ENCODE results near the gene LMO3. TPM values are rescaled to one million over a fixed set of nuclear protein-coding genes. Genes with fewer than 3 reads are reported as not detected.

Gene LMO3
- total and polyA plus RNA-seq, 2 of the 8 experiments (the other 6 are each of a cell fraction or from before 2014, with no cell fraction given): 4.7 to 16.7 TPM

DNA sequence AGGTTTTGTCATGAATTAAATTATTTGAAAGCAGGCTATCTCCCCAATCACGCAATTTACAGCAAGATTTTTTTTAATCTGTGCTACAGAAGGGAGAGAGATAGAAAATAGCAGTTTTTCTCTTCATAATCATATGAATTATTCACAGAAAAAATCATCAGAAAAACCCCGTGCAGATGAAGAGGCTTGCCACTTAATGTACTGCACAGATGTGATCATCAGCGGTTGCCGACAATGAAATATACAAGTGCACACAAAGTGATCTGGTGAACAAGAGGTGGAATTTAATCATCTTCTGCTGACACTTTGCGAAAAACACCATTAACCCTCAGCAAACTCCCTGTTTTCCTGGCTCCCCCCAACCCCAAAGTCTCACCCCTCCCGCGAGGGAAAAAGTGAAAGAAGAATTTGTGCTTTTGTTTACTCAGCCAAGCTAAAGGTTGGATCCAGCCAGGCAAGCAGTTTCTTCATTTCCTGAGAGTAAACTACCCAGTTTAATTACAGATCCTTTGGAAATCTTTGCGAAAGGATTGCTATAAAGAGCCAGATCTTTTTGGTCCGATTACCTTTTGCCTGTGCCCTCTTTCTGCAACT is 3.1 kb upstream of the LMO3 start:
- H2BK5ac ChIP-seq (ENCODE audit: low read depth, low read length): no peak overlapping the region
- H2BK120ac ChIP-seq (replicated peaks; ENCODE audit: low read depth, low read length): no peak overlapping the region
- WGBS, 2 experiments (ENCODE audit: extremely low coverage in 1 of 2, insufficient coverage in 1 of 2, insufficient read length in 1 of 2, insufficient replicate concordance in 2 of 2, low coverage in 1 of 2, low lambda C conversion rate in 2 of 2, missing lambda C conversion rate in 1 of 2): 28% methylated on average over 9 of the region's 9 CpGs; no CpG with 5 or more reads in 1 of the 2 experiments
- no peak overlapping the region for H3K18ac ChIP-seq (ENCODE audit: extremely low read depth, low read length)
- H3K4me1 ChIP-seq (replicated peaks in 1 of 4; ENCODE audit: control insufficient read depth in 3 of 4, insufficient read depth in 4 of 4, low read length in 3 of 4): peaks cover 12 to 30% (median 19%) of the 10 kb centered on the region in 4 experiments
- no peaks in the 10 kb centered on the region for H3K36me3 ChIP-seq (ENCODE audit: control insufficient read depth in 2 of 4, insufficient read depth in 4 of 4, low read length in 3 of 4)
- no peaks in the 10 kb centered on the region for H3K79me1 ChIP-seq (ENCODE audit: low read depth, low read length)
- peak overlapping the region in 1 of 4 experiments; percentile 49; a peak in 3 of 8 replicates for H3K4me3 ChIP-seq (ENCODE audit: extremely low read depth in 1 of 4, insufficient read depth in 2 of 4, low read depth in 3 of 4, low read length in 4 of 4)
- H3K27ac ChIP-seq (ENCODE audit: low read depth, low read length): no peak overlapping the region
- no peaks in the 10 kb centered on the region for H3K9me3 ChIP-seq (ENCODE audit: insufficient read depth in 2 of 2, low read depth in 1 of 2, low read length in 1 of 2)
- H3K4ac ChIP-seq (replicated peaks; ENCODE audit: insufficient read length, low read depth, low read length): no peak overlapping the region
- no peak overlapping the region for H2BK12ac ChIP-seq (ENCODE audit: low read depth, low read length)
- H2AK5ac ChIP-seq (ENCODE audit: low read depth, low read length): no peak overlapping the region
- ChIA-PET POLR2A (ENCODE audit: partially characterized antibody) (no interaction called here), CTCF (ENCODE audit: partially characterized antibody) (interaction anchor here (0.7 to 2.0 kb wide), 2 partner anchors 223 to 233 kb away, joined by 3 to 4 read pairs; no protein-coding TSS in a partner anchor)
- no peaks in the 10 kb centered on the region for H3K79me2 ChIP-seq (ENCODE audit: control insufficient read depth in 1 of 2, insufficient read depth in 2 of 2, low read length in 2 of 2)
- peak overlapping the region; percentile 61 to 79 for H3K4me2 ChIP-seq (ENCODE audit: insufficient read depth in 1 of 2, low read depth in 2 of 2, low read length in 2 of 2)
- no peak overlapping the region for H4K91ac ChIP-seq (replicated peaks; ENCODE audit: insufficient read length, low read length)
- peaks cover 0 to 40% (median 17%) of the 10 kb centered on the region in 4 experiments; a peak in 5 of 7 replicates for H3K27me3 ChIP-seq (replicated peaks in 1 of 4; ENCODE audit: control insufficient read depth in 3 of 4, extremely low read depth in 1 of 4, insufficient read depth in 3 of 4, low read length in 3 of 4)
- no peak overlapping the region for H3K23ac ChIP-seq (ENCODE audit: insufficient read length)
- H3K56ac ChIP-seq (replicated peaks; ENCODE audit: insufficient read length, low read depth, low read length): no peak overlapping the region
- no peak overlapping the region for H4K5ac ChIP-seq (ENCODE audit: insufficient read length, low read depth, low read length)
- peaks cover 18% of the 10 kb centered on the region for H3K23me2 ChIP-seq (ENCODE audit: low read depth, low read length)
- TF ChIP-seq TBP (IDR thresholded peaks at IDR 0.05; ENCODE audit: low read depth, low read length) (no peak), HDAC2 (IDR thresholded peaks at IDR 0.05; ENCODE audit: borderline replicate concordance in 1 of 2, low read depth in 2 of 2, low read length in 2 of 2) (no peak), SP4 (IDR thresholded peaks at IDR 0.05; ENCODE audit: low read length) (no peak), RNF2 (IDR thresholded peaks at IDR 0.05; ENCODE audit: borderline replicate concordance, low read depth, low read length, missing control alignments, poor library complexity, severe bottlenecking) (no peak), CTBP2 (IDR thresholded peaks at IDR 0.05; ENCODE audit: borderline replicate concordance, insufficient read depth, insufficient read length, low read length) (no peak), SP1 (IDR thresholded peaks at IDR 0.05; ENCODE audit: low read depth, low read length) (no peak), RBBP5 (IDR thresholded peaks at IDR 0.05; ENCODE audit: borderline replicate concordance, low read depth, low read length) (no peak), KDM1A (IDR thresholded peaks at IDR 0.05; ENCODE audit: borderline replicate concordance, low read length) (no peak), CHD2 (IDR thresholded peaks at IDR 0.05; ENCODE audit: low read length) (no peak)
- TF ChIP-seq, protein P1, sequence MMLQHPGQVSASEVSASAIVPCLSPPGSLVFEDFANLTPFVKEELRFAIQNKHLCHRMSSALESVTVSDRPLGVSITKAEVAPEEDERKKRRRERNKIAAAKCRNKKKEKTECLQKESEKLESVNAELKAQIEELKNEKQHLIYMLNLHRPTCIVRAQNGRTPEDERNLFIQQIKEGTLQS (IDR thresholded peaks at IDR 0.05; ENCODE audit: insufficient read depth, low read depth, low read length): no peak
- TF ChIP-seq, protein P2, sequence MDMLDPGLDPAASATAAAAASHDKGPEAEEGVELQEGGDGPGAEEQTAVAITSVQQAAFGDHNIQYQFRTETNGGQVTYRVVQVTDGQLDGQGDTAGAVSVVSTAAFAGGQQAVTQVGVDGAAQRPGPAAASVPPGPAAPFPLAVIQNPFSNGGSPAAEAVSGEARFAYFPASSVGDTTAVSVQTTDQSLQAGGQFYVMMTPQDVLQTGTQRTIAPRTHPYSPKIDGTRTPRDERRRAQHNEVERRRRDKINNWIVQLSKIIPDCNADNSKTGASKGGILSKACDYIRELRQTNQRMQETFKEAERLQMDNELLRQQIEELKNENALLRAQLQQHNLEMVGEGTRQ (IDR thresholded peaks at IDR 0.05; ENCODE audit: low read length): no peak
- no peak overlapping the region for H2BK20ac ChIP-seq (ENCODE audit: low read length)
- peak overlapping the region; percentile 21; the same call in 1 of the 2 replicates for H2AFZ ChIP-seq (ENCODE audit: low read length)
- H4K8ac ChIP-seq (ENCODE audit: extremely low read depth, insufficient read depth, low read length): no peak overlapping the region
- DNase-seq (ENCODE audit: low read depth in 1 of 2, low spot score in 2 of 2): no peak
- H3K14ac ChIP-seq (ENCODE audit: insufficient read length): no peak overlapping the region
- no peak overlapping the region for H3K9ac ChIP-seq (replicated peaks in 1 of 4; ENCODE audit: extremely low read depth in 1 of 4, low read depth in 3 of 4, low read length in 3 of 4)
- no peak for FAIRE-seq
- H4K20me1 ChIP-seq (replicated peaks in 1 of 2; ENCODE audit: control insufficient read depth in 1 of 2, insufficient read depth in 2 of 2, low read length in 2 of 2): no peaks in the 10 kb centered on the region
- H2BK15ac ChIP-seq (ENCODE audit: low read length): no peak overlapping the region

Data from H1 (cell line).